ENCODE data around the gene UPF2. TPM values are rescaled to one million over a fixed set of nuclear protein-coding genes. Genes with fewer than 3 reads are reported as not detected.

Gene UPF2
- total and polyA plus RNA-seq, 8 donors: 6.1 to 12.5 (median 9.0) TPM

GRCh38 chr10:11918384-11918783 lies 124.2 kb downstream of the UPF2 start:
- H3K9me3 ChIP-seq: no peaks in the 10 kb centered on the region

DNA sequence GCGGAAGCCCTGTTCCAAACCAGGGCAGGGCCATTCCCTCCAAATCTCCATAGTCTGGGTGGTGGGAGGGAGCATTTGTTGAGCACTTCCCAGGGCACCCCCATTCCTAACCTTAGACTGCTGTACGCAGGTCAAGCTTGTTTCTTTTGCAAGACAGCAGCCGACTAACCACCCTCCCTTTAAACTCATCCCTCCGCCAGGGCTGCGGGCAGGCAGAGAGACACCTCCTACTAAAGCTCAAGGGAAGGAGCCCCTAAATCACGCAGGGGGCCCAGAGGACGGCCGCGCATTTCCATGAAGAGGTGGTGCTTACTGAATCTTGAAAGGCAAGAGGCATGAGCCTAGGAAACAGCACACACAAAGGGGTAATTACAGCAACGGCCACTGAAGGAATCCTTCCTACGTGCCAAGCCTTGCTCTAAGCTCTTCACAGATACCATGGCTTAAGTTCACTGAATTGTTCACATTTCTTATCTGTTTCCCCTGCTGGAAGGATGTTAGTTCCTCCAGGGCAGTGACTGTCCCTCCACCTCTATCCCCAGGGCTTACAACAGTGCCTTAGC lies 129.4 kb downstream of the UPF2 start:
- H3K4me3 ChIP-seq: no peak overlapping the region
- H3K9me3 ChIP-seq: no peaks in the 10 kb centered on the region
- intact Hi-C loops (cut with DNase I): no loop called here
- TF ChIP-seq, protein P1, sequence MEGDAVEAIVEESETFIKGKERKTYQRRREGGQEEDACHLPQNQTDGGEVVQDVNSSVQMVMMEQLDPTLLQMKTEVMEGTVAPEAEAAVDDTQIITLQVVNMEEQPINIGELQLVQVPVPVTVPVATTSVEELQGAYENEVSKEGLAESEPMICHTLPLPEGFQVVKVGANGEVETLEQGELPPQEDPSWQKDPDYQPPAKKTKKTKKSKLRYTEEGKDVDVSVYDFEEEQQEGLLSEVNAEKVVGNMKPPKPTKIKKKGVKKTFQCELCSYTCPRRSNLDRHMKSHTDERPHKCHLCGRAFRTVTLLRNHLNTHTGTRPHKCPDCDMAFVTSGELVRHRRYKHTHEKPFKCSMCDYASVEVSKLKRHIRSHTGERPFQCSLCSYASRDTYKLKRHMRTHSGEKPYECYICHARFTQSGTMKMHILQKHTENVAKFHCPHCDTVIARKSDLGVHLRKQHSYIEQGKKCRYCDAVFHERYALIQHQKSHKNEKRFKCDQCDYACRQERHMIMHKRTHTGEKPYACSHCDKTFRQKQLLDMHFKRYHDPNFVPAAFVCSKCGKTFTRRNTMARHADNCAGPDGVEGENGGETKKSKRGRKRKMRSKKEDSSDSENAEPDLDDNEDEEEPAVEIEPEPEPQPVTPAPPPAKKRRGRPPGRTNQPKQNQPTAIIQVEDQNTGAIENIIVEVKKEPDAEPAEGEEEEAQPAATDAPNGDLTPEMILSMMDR (IDR thresholded peaks at IDR 0.05): no peak
- no peaks in the 10 kb centered on the region for H3K36me3 ChIP-seq
- DNase-seq (no peak), FAIRE-seq (no peak), ATAC-seq (no peak)
- no peaks in the 10 kb centered on the region for H3K4me1 ChIP-seq
- no peaks in the 10 kb centered on the region for H3K27me3 ChIP-seq
- WGBS, 2 donors: 58 to 62% methylated on average over 11 of the region's 11 CpGs
- H3K27ac ChIP-seq: no peak overlapping the region

More at GRCh38 chr10:11918384-11918783, 124.2 kb downstream of the UPF2 start:
- WGBS, 2 donors: 78 to 83% methylated on average over 8 of the region's 8 CpGs
- DNase-seq: no peak
- Histone ChIP-seq H3K27ac (no peak overlapping the region), H3K4me3 (no peak overlapping the region), H3K36me3 (peaks cover 0 to 30% (median 10%) of the 10 kb centered on the region in 3 donors), H3K27me3 (no peaks in the 10 kb centered on the region), H3K4me1 (no peaks in the 10 kb centered on the region)
- ATAC-seq: no peak
- FAIRE-seq: no peak
- TF ChIP-seq, protein P1 (IDR thresholded peaks at IDR 0.05): no peak
- intact Hi-C loops (cut with DNase I): no loop called here

- ATAC-seq: no peak
These were observed 132.5 kb downstream of the UPF2 start for GRCh38 chr10:11910102-11910501.

GRCh38 chr10:11909618-11910017 lies 133.0 kb downstream of the UPF2 start:
- ATAC-seq: no peak
- H3K9me3 ChIP-seq: no peaks in the 10 kb centered on the region
- TF ChIP-seq, protein P1 (IDR thresholded peaks at IDR 0.05): no peak
- no peak overlapping the region for H3K4me3 ChIP-seq
- H3K4me1 ChIP-seq: no peaks in the 10 kb centered on the region
- no peak for DNase-seq
- H3K27ac ChIP-seq: no peak overlapping the region
- WGBS, 2 donors: 62 to 63% methylated on average over 10 of the region's 10 CpGs
- intact Hi-C loops (cut with DNase I): no loop called here
- H3K27me3 ChIP-seq: no peaks in the 10 kb centered on the region
- H3K36me3 ChIP-seq: no peaks in the 10 kb centered on the region
- FAIRE-seq: no peak

More at GRCh38 chr10:11910102-11910501, 132.5 kb downstream of the UPF2 start:
- Histone ChIP-seq H3K4me3 (no peak overlapping the region), H3K9me3 (no peaks in the 10 kb centered on the region), H3K27me3 (no peaks in the 10 kb centered on the region), H3K27ac (no peak overlapping the region), H3K36me3 (no peaks in the 10 kb centered on the region), H3K4me1 (no peaks in the 10 kb centered on the region)
- WGBS, 2 donors: 87 to 89% methylated on average over 10 of the region's 10 CpGs
- intact Hi-C loops (cut with DNase I): no loop called here
- TF ChIP-seq, protein P1 (IDR thresholded peaks at IDR 0.05): no peak
- DNase-seq (no peak), FAIRE-seq (no peak)

DNA sequence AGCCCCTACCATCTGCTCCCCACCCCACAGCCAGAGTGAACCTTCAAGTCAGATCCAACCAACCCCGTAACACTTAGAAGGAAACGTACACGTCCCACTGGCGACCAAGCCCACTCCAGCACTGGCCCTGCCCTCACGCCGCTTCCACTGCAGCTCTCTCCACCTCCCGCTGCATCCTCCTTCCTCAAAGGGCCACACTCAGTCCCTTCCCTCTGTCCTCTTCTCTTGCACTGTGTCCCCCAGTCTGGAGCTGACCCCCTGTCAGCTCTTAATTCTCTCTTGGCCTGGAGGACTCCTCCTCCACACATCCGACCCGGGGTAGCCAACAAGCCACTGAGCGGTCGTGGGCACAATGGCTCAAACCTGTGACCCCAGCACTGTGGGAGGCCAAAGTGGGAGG lies 133.6 kb downstream of the UPF2 start:
- ATAC-seq (no peak), FAIRE-seq (no peak), DNase-seq (no peak)
- no peak overlapping the region for H3K4me3 ChIP-seq
- no peak overlapping the region for H3K27ac ChIP-seq
- intact Hi-C loops (cut with DNase I): no loop called here
- no peaks in the 10 kb centered on the region for H3K27me3 ChIP-seq
- no peaks in the 10 kb centered on the region for H3K9me3 ChIP-seq
- no peaks in the 10 kb centered on the region for H3K4me1 ChIP-seq
- 95% methylated on average over 11 of the region's 11 CpGs for WGBS, 2 donors
- no peaks in the 10 kb centered on the region for H3K36me3 ChIP-seq
- TF ChIP-seq, protein P1 (IDR thresholded peaks at IDR 0.05): no peak

All from pancreas (tissue), 10 donors.